Left cardiac atrium (tissue), 4 donors: ENCODE results near the gene CFB. TPM values are rescaled to one million over a fixed set of nuclear protein-coding genes. Genes with fewer than 3 reads are reported as not detected.

Experiments used
- ATAC-seq, 2 donors: fragments of 200-7000 bp; cut with Tn5 transposase; one replicate each; pipeline ENCODE4 v1.9.1; 2020; ENCODE audit warnings: mild to moderate bottlenecking in 2 of 2, moderate library complexity in 2 of 2
- DNase-seq: peaks from one replicate; pipeline ENCODE4 v3.0.0-alpha.2; 2020
- intact Hi-C, 2 donors: fragments of 100-400 bp; cut with DNase I; formaldehyde crosslinking; loops; one replicate each; pipeline versions ENCODE4 v1.14.1 to v1.15.1; 2022 to 2023
- total RNA-seq, 2 donors: library from RNA; stranded (reverse); fragmentation: NEBNext Ultra II Directional; extraction: Animal tissue kit (Norgen Biotek cat#: 25700); gene quantifications; one replicate each; pipeline ENCODE4 v1.2.1, GENCODE V29; 2021
- donor health status: DM: no; HTN: yes; CAD: no.
- donor health status: DM: no; HTN: yes; CAD: no; lungs with severe emphysema.
- donor health status: DM: yes; HTN: yes; CAD: no.
- donor health status: Dilated cardiomyopathy.

Gene CFB
- total RNA-seq, 2 donors from 2014 or later, result 50.3 to 113 TPM

DNA sequence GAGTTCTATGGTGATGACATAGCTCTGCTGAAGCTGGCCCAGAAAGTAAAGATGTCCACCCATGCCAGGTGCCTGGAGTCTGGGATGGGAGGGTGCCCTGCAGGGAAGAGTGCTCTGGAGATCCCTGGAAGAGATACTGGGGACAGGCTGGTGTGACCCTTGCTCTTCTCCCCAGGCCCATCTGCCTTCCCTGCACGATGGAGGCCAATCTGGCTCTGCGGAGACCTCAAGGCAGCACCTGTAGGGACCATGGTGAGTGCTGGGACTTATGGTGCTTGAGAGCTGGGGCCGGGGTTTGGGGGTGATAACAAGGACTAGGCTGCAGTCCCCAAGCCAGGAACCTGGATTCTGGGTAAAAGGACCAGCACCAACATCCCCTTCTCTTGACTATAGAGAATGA is 2.2 kb upstream of the CFB start:
- ATAC-seq (no peak), DNase-seq (no peak)
- intact Hi-C loops, result no loop called here

DNA sequence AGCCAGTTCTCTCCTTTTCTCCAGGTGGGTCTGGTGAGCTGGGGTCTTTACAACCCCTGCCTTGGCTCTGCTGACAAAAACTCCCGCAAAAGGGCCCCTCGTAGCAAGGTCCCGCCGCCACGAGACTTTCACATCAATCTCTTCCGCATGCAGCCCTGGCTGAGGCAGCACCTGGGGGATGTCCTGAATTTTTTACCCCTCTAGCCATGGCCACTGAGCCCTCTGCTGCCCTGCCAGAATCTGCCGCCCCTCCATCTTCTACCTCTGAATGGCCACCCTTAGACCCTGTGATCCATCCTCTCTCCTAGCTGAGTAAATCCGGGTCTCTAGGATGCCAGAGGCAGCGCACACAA is 765 bp upstream of the CFB start:
- intact Hi-C loops, result loop anchor here in 1 of 2 donors (5.0 kb wide), 1 partner anchor 38 kb away; no protein-coding TSS in a partner anchor
- no peak for ATAC-seq
- no peak for DNase-seq

DNA sequence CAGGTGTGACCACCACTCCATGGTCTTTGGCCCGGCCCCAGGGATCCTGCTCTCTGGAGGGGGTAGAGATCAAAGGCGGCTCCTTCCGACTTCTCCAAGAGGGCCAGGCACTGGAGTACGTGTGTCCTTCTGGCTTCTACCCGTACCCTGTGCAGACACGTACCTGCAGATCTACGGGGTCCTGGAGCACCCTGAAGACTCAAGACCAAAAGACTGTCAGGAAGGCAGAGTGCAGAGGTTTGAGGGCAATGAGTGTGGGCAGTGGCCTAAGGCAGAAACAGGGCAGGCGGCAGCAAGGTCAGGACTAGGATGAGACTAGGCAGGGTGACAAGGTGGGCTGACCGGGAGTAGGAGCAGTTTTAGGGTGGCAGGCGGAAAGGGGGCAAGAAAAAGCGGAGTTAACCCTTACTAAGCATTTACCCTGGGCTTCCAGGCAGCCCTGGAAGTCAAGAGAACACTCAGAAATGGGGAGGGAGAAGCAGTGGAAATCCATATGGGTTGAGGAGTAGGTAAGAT is 533 bp downstream of the CFB start:
- peak in 1 of 2 donors; percentile 1 for ATAC-seq
- DNase-seq, result no peak
- intact Hi-C loops, result loop anchor here in 1 of 2 donors (5.0 kb wide), 1 partner anchor 39 kb away; no protein-coding TSS in a partner anchor

DNA sequence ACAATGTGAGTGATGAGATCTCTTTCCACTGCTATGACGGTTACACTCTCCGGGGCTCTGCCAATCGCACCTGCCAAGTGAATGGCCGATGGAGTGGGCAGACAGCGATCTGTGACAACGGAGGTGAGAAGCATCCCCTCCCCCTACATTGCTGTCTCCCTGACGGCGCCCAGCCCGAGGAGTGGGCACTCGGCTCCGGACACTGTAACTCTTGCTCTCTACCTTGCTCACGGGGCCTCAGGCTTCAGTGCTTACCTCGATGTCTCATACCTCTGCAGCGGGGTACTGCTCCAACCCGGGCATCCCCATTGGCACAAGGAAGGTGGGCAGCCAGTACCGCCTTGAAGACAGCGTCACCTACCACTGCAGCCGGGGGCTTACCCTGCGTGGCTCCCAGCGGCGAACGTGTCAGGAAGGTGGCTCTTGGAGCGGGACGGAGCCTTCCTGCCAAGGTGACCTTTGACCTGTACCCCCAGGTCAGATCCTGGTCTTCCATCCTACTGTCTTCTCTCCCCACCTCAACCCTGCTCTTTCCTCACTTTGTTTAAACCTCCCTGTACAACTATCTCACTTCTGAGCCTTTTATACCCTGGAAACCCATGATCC is 1.3 kb downstream of the CFB start:
- no peak for DNase-seq
- no peak for ATAC-seq
- intact Hi-C loops, result loop anchor here in 1 of 2 donors (5.0 kb wide), 1 partner anchor 40 kb away; no protein-coding TSS in a partner anchor

DNA sequence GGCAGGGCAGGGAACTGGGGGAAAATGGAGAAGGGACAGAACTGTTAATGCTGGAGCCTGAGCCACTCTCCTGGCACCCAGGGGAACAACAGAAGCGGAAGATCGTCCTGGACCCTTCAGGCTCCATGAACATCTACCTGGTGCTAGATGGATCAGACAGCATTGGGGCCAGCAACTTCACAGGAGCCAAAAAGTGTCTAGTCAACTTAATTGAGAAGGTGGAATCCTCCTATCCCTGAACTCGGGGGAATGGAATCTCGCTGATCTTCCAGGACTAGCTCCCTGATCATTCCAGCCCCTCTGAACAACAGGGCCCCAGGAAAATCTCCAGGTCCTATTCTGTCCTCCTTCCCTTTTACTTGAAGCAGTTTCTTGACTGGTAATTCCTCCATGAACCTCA is 2.0 kb downstream of the CFB start:
- intact Hi-C loops, result loop anchor here in 1 of 2 donors (5.0 kb wide), 1 partner anchor 41 kb away; no protein-coding TSS in a partner anchor
- ATAC-seq, result no peak
- no peak for DNase-seq

DNA sequence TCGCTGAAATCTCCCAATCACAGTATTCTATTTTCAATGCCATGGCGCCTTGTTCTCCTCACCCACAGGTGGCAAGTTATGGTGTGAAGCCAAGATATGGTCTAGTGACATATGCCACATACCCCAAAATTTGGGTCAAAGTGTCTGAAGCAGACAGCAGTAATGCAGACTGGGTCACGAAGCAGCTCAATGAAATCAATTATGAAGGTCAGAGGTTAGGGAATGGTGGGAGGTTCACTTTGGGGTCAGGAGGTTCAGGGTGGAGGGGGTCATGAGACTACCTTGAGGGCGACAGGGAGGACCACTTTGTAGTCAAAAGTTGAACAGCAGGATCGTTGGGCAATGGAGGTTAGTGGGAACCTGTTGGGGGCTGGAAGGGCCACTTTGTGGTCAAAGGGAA is 2.4 kb downstream of the CFB start:
- ATAC-seq, result no peak
- no peak for DNase-seq
- intact Hi-C loops, result loop anchor here in 1 of 2 donors (5.0 kb wide), 1 partner anchor 41 kb away; no protein-coding TSS in a partner anchor

DNA sequence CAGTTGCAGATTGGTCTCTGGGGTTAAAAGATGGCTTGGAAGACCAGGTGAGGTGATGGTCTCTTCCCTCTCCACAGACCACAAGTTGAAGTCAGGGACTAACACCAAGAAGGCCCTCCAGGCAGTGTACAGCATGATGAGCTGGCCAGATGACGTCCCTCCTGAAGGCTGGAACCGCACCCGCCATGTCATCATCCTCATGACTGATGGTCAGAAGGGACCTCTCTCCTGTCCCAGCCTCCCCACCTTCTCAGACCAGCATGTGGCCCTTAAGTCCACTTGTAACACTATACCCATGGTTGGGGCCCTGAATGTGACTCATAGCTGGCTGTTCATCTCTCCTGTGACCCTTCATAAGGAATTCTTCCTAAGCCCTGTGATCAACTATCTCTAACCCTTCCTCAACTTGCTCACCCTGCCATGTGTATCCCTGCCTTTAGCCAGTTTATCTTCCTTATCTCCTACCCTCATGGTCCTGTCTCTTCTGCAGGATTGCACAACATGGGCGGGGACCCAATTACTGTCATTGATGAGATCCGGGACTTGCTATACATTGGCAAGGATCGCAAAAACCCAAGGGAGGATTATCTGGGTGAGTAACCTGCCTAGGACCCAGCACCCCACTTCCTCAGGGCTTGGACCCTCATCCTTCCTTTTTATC is 3.0 kb downstream of the CFB start:
- intact Hi-C loops, result loop anchor here in 1 of 2 donors (5.0 kb wide), 1 partner anchor 42 kb away; no protein-coding TSS in a partner anchor
- ATAC-seq, result no peak
- DNase-seq, result no peak

DNA sequence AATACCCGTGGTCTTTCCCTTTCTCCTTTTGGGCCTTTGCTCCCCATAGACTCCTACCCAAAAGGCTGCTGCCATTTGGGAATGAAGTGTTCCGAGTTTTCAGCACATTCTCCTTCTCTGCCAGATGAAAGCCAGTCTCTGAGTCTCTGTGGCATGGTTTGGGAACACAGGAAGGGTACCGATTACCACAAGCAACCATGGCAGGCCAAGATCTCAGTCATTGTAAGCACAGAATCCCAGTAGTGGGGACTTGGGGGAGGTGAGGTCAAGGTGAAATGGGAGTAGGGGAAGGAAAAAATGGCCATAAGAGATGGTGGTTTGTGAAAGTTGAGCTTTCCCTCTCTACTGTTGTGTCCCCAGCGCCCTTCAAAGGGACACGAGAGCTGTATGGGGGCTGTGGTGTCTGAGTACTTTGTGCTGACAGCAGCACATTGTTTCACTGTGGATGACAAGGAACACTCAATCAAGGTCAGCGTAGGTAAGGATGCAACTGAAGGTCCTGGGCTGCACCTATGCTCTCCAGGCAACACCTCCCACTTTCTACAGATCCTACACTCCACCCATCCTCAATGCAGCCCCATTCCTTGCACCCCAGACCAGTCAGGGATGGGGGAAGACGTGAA is 4.1 kb downstream of the CFB start:
- ATAC-seq (no peak), DNase-seq (no peak)
- intact Hi-C loops, result loop anchor here (5.0 to 10.0 kb wide), 2 partner anchors 43 to 265 kb away; partner anchors contain the start of gene LY6G5C (in 1 of the 2)

DNA sequence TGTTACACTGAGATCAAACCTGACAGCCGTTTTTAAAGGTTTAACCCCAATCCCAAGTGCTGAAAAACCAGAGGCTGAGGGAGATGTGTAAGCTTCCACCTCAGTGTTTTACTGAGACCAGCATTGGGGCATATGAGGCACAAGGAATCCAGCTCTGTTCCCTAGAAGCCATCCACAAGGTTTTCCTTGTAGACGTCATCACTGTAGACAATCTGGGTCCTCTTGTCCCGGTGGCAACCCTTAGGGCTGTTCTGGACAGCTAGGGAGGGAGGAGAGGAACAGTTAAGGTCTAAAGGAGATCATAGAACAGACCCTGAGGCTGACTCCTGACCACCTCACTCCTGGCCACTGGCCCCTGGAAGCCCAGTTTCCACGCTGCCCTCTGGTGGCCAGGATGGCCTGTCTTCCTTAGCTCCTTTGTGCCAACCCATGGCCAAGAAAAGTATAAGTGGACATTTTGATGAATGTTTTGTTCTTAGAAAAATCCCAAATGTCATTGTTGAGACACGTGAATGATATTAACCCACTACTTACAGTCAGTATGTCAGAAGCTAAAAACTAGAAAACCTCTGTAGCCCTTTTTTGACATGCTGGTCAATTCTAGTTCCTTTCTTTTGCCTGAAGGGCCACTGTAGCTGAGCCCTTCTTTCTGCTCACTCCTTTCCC is 6.4 kb downstream of the CFB start:
- ATAC-seq (peak; percentile 49 to 54), DNase-seq (peak; percentile 72)
- intact Hi-C loops, result loop anchor here in 1 of 2 donors (10.0 kb wide), 1 partner anchor 267 kb away; the partner anchor contains the start of gene LY6G5C

DNA sequence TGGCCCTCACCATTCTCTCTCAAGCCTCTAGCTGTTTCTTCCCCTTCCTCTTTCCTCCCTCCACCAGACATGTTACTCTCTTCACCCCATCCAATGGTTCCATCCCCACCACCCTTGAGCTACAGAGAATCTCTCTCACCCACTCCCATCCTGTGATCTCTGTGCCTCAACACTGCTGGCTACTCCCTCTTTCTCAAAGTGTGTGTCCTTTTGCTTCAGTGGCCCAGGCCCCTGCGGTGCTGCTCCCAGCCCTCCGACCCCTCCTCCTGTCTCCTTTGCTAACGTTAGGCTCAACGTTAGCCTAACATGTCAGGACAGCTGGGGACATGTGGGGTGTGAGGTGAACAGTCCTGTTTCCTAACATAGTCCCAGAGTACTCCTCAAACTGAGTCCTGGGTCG is 7.0 kb downstream of the CFB start:
- intact Hi-C loops, result loop anchor here in 1 of 2 donors (10.0 kb wide), 1 partner anchor 268 kb away; the partner anchor contains the start of gene LY6G5C
- ATAC-seq (no peak), DNase-seq (no peak)

DNA sequence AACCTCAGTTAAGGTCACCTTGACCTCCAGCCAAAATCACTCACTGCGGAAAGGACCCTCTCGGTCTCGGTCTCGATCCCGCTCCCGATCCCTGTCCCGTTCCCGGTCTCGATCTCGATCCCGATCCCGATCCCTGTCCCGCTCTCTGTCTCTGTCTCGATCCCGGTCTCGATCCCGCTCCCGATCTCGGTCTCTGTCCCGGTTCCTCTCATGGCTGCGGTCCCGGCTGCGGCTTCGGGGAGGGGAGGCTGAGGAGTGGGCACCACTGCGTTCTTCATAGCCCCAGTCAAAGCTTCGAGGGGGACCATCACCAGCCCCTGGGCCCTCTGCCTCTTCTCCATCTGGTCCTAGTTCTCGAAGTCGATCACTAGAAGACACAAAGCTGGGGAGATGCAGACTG is 8.6 kb downstream of the CFB start:
- intact Hi-C loops, result loop anchor here in 1 of 2 donors (10.0 kb wide), 1 partner anchor 270 kb away; the partner anchor contains the start of gene LY6G5C
- no peak for ATAC-seq
- no peak for DNase-seq

DNA sequence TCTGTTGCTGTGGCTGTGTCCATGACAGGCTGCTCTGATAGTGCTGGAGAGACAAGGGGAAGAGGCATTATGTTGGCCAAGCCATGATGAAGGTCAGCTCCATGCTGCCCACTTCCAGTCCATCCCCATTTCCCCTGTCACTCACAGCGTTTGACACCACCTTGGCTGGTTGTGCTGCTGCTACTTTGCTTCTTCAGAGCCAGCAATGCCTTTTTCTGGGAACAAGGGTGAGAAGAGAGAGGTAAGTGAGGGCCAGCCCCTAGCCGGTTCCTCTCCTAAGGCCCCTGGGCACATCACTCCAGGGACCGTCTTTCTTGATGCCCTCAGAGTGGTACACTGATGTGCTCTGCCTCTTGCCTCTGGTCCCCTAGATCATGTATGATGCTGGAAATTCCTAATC is 10.9 kb downstream of the CFB start:
- no peak for DNase-seq
- ATAC-seq, result no peak
- intact Hi-C loops, result loop anchor here in 1 of 2 donors (10.0 kb wide), 1 partner anchor 272 kb away; the partner anchor contains the start of gene LY6G5C

DNA sequence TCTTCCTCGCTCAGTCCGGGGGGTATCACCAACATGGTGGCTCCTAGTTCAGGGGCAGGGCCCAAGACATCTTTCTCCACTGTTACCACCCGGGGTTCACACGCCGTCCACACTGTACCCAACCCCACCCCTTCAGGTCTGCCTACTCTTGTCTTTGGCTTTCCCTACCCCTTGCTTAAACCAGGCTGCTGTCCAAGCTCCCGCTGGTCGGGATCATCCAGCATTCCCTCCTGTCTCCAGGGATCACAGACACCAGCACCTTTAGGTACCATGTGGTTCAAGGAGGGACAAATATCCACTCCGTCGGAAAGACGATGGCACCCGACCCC is 12.5 kb downstream of the CFB start:
- ATAC-seq (peak in 1 of 2 donors; percentile 15), DNase-seq (no peak)
- intact Hi-C loops, result loop anchor here in 1 of 2 donors (10.0 kb wide), 1 partner anchor 274 kb away; the partner anchor contains the start of gene LY6G5C

DNA sequence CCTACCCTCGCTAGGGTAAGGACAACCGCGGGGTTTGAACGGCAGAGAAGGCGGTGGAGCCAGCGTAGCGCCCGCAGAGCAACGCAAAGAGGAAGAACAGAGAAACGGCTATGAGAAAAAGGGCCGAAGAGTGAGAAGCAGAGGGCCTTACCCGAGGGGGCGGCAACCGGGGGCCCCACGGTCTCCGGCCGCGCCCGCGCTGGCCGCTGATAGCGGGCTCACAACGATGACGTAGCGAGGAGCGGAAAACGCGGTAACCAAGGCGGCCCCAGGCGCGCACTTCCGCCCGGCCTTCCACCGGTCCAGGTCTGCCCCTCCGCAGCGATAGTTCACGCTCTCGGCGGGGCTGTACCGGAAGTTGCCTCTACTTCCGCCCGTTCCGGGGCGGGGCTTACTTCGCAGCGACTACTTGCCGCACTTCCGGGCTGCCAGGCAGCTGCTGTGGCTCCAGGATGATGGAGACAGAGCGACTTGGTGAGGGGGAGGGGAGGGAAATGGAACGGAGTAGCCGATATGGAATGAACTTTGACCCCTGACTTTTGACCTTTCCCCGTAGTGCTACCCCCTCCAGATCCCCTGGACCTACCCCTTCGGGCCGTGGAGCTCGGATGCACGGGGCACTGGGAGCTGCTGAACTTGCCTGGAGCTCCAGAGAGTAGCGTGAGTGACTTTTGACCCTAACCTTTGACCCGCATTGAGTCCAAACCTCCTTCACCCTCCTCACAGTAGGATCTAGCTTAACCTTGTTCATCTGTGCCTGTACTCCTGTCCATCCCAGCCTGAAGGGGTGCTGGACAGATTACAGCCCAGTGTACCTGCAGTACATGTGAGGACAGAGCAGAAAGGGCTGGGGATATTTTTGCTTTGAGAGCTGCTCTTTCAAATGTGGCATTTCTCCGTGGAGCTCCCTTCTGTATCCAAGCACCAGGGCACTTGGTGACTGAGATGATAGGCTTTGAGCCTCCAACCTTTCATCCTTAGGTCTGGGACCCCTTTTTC is 13.1 kb downstream of the CFB start, which contains the start of the genes NELFE and SKIC2:
Gene NELFE (minus strand): TSS at position 231 of the 999 bp plus-strand sequence. CDS start 525 bp downstream, outside the sequence.
Gene SKIC2 (plus strand): TSS at position 435 of the 999 bp plus-strand sequence. CDS start 18 bp downstream, at position 453.
- ATAC-seq (peak; percentile 98 to 100), DNase-seq (peak; percentile 98)
- intact Hi-C loops, result loop anchor here in 1 of 2 donors (10.0 kb wide), 1 partner anchor 274 kb away; the partner anchor contains the start of gene LY6G5C

DNA sequence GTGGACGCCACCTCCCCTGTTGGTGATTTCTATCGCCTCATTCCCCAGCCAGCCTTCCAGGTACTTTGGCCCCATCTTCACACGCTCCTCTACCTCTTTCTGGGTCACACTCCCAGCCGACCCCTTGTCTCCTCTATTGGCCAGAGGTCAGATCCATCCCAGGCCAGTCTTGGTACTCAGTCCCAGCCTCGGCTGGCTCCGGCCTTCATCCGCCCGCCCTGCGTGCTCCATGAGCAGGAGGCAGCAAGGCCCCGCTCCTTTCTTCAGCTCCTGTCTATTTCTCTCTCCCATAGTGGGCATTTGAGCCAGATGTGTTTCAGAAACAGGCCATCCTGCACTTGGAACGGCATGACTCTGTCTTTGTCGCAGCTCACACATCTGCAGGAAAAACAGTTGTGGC is 15.7 kb downstream of the CFB start:
- no peak for DNase-seq
- intact Hi-C loops, result no loop called here
- no peak for ATAC-seq

DNA sequence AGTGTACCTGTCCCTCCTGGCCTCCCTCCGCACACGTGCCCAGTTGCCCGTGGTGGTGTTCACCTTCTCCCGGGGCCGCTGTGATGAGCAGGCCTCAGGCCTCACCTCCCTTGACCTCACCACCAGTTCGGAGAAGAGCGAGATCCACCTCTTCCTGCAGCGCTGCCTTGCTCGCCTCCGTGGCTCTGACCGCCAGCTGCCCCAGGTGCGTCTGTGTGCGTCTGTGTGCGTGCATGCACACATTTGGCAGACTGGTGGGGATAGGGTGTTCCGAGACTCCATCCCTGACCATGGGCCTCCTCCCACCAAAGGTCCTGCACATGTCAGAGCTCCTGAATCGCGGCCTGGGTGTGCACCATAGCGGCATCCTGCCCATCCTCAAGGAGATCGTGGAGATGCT is 18.0 kb downstream of the CFB start:
- ATAC-seq, result no peak
- DNase-seq, result no peak
- intact Hi-C loops, result no loop called here

DNA sequence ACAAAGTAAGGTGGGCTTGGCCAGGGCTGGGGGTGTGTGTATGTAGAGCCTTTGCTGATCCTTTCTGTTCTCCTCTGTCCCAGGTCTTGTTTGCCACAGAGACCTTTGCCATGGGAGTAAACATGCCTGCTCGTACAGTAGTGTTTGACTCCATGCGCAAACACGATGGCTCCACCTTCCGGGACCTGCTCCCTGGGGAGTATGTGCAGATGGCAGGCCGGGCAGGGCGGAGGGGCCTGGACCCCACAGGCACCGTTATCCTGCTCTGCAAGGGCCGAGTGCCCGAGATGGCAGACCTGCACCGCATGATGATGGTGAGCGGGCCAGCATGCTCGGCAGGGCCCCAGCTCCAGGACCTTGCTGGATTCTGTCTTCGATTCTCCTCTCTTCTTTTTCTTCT is 19.8 kb downstream of the CFB start:
- no peak for ATAC-seq
- intact Hi-C loops, result no loop called here
- no peak for DNase-seq

DNA sequence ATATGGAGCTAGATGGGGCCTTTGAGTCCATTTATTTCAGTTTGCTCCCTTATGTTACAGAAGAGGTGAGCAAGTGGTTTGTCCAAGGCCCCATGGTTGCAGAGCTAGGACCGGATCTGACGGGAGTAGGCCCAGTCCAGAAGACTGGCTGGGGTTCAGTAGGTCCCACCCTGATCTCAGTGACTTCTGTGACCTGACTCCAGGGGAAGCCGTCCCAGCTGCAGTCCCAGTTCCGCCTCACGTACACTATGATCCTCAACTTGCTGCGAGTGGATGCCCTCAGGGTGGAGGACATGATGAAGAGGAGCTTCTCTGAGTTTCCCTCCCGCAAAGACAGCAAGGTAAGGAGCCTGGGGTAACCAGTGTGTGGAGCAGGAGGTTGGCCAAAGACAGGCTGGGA is 20.6 kb downstream of the CFB start:
- no peak for ATAC-seq
- intact Hi-C loops, result no loop called here
- no peak for DNase-seq
